Activated B cell treated with CpG ODN at 0.5 μM for 24 hours (primary cell): Measurements from ENCODE around the gene ARHGAP23. TPM values are rescaled to one million over a fixed set of nuclear protein-coding genes. Genes with fewer than 3 reads are reported as not detected.

Experiments
- ATAC-seq: fragments of 200-7000 bp; cut with Tn5 transposase; one replicate; pipeline ENCODE4 v1.10.0; 2021; ENCODE audit warnings: low read depth, mild to moderate bottlenecking, moderate library complexity
- CTCF ChIA-PET: fragments of 350-600 bp; sonication (Branson Sonifier 250); formaldehyde crosslinking; loops from one replicate; lab custom pipeline; 2021; ENCODE audit warnings: antibody characterized with exemption; lab: Charles Lee
- POLR2A ChIA-PET: fragments of 350-600 bp; sonication (Branson Sonifier 250); formaldehyde crosslinking; loops from one replicate; lab custom pipeline; 2021; ENCODE audit warnings: antibody characterized with exemption; lab: Charles Lee
- DNase-seq: peaks from one replicate; pipeline ENCODE4 v3.0.0; 2022
- H3K27ac Mint-ChIP-seq: one replicate; pipeline ENCODE4 v1.8.0; 2020; ENCODE audit warnings: mixed read lengths
- H3K27me3 Mint-ChIP-seq: one replicate; pipeline ENCODE4 v1.8.0; 2021; ENCODE audit warnings: mixed read lengths
- H3K36me3 Mint-ChIP-seq: one replicate; pipeline ENCODE4 v1.8.0; 2021; ENCODE audit warnings: low read depth, mixed read lengths
- H3K4me1 Mint-ChIP-seq: one replicate; pipeline ENCODE4 v1.8.0; 2021; ENCODE audit warnings: mixed read lengths
- H3K4me3 Mint-ChIP-seq: one replicate; pipeline ENCODE4 v1.8.0; 2020; ENCODE audit warnings: mild to moderate bottlenecking, mixed read lengths
- H3K9me3 Mint-ChIP-seq: one replicate; pipeline ENCODE4 v1.8.0; 2020; ENCODE audit warnings: mixed read lengths
- CTCF ChIP-seq: fragments of 200-600 bp; IDR thresholded peaks from one replicate; pipeline ENCODE4 v1.8.0; 2022; ENCODE audit warnings: antibody characterized with exemption, mild to moderate bottlenecking
- intact Hi-C: fragments of 100-400 bp; cut with micrococcal nuclease; formaldehyde crosslinking; loops from one replicate; pipeline ENCODE4 v1.15.1; 2024
- total RNA-seq: library from RNA; stranded (reverse); gene quantifications from 2 replicates; pipeline ENCODE4 v1.2.3, GENCODE V29; 2022

ARHGAP23 gene
- total RNA-seq, 1 donor from 2014 or later, result 1.3 TPM

GRCh38 chr17:38545531-38546225, 117.4 kb downstream of the ARHGAP23 start:
- intact Hi-C loops, result no loop called here
- Mint-ChIP-seq H3K4me1 (no peaks in the 10 kb centered on the region), H3K9me3 (no peaks in the 10 kb centered on the region), H3K4me3 (no peak overlapping the region), H3K27me3 (peaks cover 30% of the 10 kb centered on the region), H3K27ac (no peak overlapping the region), H3K36me3 (no peaks in the 10 kb centered on the region)
- ATAC-seq (no peak), DNase-seq (no peak)
- ChIA-PET CTCF (no interaction called here), POLR2A (no interaction called here)
- no peak for TF ChIP-seq CTCF

- Mint-ChIP-seq H3K36me3 (no peaks in the 10 kb centered on the region), H3K9me3 (no peaks in the 10 kb centered on the region), H3K4me3 (no peak overlapping the region), H3K27ac (no peak overlapping the region), H3K4me1 (no peaks in the 10 kb centered on the region), H3K27me3 (peaks cover 26% of the 10 kb centered on the region)
- POLR2A ChIA-PET, result no interaction called here
- no peak for TF ChIP-seq CTCF
- CTCF ChIA-PET, result no interaction called here
- intact Hi-C loops, result no loop called here
- ATAC-seq (no peak), DNase-seq (no peak)
These were observed 118.1 kb downstream of the ARHGAP23 start for GRCh38 chr17:38546396-38546795.

DNA sequence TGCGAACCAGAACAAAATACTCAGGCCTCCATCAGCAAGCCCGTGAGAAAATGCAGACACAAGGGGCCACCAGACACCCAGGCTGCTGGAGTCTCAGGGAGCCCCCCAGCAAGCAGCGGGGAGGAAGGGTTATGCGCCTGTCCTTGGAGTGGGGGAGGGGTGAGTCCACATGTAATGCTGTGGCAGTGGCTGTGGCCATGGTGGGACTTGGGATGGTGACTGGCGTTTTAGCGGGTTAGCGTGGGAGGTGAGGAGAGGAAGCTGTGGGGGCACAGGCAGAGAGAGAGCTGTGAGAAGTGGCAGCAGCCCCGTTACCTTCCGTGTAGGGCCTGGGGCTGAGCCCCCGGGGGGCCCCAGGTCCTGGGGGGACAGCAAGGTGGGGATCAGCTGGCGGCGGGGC, 119.2 kb downstream of the ARHGAP23 start:
- no peak overlapping the region for H3K27ac Mint-ChIP-seq
- TF ChIP-seq CTCF, result no peak
- CTCF ChIA-PET, result no interaction called here
- ATAC-seq, result no peak
- intact Hi-C loops, result no loop called here
- no peak overlapping the region for H3K4me3 Mint-ChIP-seq
- H3K4me1 Mint-ChIP-seq, result no peaks in the 10 kb centered on the region
- no peaks in the 10 kb centered on the region for H3K9me3 Mint-ChIP-seq
- POLR2A ChIA-PET, result interaction anchor here (0.6 kb wide), 2 partner anchors 18 to 52 kb away, joined by 3 read pairs; no protein-coding TSS in a partner anchor
- DNase-seq, result no peak
- peaks cover 28% of the 10 kb centered on the region for H3K27me3 Mint-ChIP-seq
- no peaks in the 10 kb centered on the region for H3K36me3 Mint-ChIP-seq

DNA sequence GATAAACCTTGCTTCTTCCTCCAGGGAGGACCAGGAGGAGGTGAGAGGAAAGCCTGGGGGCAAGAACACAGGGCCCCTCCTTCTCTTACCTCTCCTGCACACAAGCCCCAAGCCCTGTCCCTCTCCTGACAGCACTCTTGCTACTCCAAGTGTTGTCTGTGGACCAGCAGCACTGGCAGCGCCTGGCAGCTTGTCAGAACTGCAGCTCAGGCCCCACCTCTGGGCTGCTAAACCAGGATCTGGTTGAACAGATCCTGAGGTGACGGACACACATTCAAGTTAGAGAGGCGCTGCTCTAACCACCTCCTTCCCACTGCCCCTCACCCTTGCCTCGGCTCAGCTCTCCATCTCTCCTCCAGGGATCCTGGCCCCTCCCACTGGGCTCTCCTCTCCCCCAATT, 121.0 kb downstream of the ARHGAP23 start:
- ChIA-PET CTCF (interaction anchor here (1.3 kb wide), 1 partner anchor 10 kb away, joined by 7 read pairs; no protein-coding TSS in a partner anchor), POLR2A (no interaction called here)
- TF ChIP-seq CTCF, result no peak
- intact Hi-C loops, result no loop called here
- DNase-seq (no peak), ATAC-seq (no peak)
- Mint-ChIP-seq H3K36me3 (no peaks in the 10 kb centered on the region), H3K4me1 (no peaks in the 10 kb centered on the region), H3K27me3 (peaks cover 25% of the 10 kb centered on the region), H3K4me3 (no peak overlapping the region), H3K9me3 (no peaks in the 10 kb centered on the region), H3K27ac (no peak overlapping the region)

DNA sequence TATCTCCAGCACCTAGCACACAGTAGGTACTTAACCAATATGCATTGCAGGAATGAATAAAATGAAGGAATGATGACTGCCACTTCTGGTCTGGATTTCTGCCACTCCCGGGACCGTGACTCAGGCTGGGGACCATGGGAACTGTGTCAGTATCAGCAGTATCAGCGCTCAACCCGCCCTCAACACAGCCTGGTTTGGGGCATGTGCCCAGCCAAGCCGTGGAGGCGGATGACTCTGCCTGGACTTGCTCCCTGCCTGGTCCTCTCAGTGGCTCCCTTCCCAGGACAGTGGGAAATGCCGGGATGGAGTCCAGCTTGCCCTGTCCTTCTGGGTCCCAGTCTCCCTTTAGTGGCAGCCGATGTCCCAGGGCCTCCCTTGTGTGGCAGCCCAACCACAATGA, 122.4 kb downstream of the ARHGAP23 start:
- Mint-ChIP-seq H3K36me3 (no peaks in the 10 kb centered on the region), H3K4me3 (no peak overlapping the region), H3K27me3 (peaks cover 22% of the 10 kb centered on the region), H3K4me1 (no peaks in the 10 kb centered on the region), H3K9me3 (no peaks in the 10 kb centered on the region), H3K27ac (no peak overlapping the region)
- no peak for ATAC-seq
- ChIA-PET POLR2A (no interaction called here), CTCF (interaction anchor here (1.3 kb wide), 1 partner anchor 9 kb away, joined by 7 read pairs; no protein-coding TSS in a partner anchor)
- no peak for DNase-seq
- no peak for TF ChIP-seq CTCF
- intact Hi-C loops, result no loop called here
